ENCODE data around the gene PICK1.

Gene PICK1

DNA sequence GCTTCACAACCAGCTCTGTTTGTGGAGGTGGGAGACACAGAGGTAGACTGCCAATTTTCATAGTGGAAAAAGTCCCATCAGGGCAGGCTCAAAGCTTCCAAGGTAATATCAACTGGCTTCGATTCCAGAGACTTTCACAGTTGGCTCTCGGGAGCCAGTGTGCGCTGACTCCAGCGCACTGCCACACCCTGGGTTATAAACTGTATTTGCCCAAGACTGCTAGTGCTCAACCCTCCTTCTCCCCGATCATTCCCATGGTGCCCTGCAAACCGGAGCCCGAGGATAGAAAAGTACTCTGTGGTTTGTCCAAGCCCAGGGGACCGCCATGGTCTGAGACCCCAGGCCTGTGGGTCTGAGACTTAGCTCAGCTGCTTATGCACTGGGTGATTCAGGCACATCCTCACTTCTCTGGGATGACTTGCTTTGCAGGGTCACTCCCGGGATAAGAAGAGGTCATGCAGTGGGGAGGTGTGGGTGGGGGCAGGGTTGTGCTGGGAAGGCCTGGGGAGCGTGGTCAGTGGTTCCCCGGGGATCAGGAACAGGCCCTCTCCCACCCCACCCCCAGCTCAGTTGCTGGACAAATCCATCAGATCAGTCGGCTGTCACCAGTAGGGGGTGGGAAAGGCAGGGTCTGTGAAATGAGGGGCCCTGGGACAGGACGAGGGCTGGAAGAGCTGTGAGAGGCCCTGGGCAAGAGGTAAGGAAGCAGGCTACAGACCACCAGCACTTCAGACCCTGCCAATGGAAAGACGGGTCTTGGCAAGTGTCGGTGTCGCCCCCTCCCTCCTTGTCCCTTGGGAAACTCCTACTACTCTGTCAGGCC, 26.7 kb upstream of the PICK1 start:
- no peak for DNase-seq (ENCODE audit: low read depth, low spot score)
- ChIA-PET CTCF (interaction anchor here (1.4 kb wide), 1 partner anchor 22 kb away, joined by 4 read pairs; no protein-coding TSS in a partner anchor), POLR2A (no interaction called here)
- TF ChIP-seq, protein P1, sequence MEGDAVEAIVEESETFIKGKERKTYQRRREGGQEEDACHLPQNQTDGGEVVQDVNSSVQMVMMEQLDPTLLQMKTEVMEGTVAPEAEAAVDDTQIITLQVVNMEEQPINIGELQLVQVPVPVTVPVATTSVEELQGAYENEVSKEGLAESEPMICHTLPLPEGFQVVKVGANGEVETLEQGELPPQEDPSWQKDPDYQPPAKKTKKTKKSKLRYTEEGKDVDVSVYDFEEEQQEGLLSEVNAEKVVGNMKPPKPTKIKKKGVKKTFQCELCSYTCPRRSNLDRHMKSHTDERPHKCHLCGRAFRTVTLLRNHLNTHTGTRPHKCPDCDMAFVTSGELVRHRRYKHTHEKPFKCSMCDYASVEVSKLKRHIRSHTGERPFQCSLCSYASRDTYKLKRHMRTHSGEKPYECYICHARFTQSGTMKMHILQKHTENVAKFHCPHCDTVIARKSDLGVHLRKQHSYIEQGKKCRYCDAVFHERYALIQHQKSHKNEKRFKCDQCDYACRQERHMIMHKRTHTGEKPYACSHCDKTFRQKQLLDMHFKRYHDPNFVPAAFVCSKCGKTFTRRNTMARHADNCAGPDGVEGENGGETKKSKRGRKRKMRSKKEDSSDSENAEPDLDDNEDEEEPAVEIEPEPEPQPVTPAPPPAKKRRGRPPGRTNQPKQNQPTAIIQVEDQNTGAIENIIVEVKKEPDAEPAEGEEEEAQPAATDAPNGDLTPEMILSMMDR (IDR thresholded peaks at IDR 0.05; ENCODE audit: insufficient read depth, low read length, missing control alignments) = no peak
- no peak overlapping the region for H3K4me3 ChIP-seq (ENCODE audit: low read depth, low read length)

DNA sequence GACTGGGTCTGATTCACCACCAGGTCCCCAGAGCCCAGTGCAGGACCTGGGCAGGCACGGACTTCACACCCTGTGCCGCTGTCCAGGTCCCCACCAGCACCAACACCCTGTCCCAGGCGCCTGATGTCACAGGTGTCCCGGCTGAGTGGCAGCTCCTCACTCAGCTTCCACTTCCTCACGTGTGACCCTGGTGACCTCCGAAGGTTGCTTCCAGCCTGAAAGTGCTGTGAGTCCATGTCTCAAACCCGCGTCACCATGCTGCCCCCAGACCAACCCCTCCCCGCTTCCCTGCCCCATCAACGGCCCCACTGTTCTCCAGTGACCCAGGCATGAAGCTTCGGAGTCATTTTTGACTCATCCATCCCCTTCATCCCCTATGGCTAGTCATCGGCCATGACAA, 25.7 kb upstream of the PICK1 start:
- TF ChIP-seq, protein P1 (IDR thresholded peaks at IDR 0.05; ENCODE audit: insufficient read depth, low read length, missing control alignments) = no peak
- CTCF ChIA-PET = interaction anchor here (1.6 to 1.7 kb wide), 2 partner anchors 12 to 21 kb away, joined by 3 to 7 read pairs; no protein-coding TSS in a partner anchor
- no peak for DNase-seq (ENCODE audit: low read depth, low spot score)
- POLR2A ChIA-PET = no interaction called here
- no peak overlapping the region for H3K4me3 ChIP-seq (ENCODE audit: low read depth, low read length)

DNA sequence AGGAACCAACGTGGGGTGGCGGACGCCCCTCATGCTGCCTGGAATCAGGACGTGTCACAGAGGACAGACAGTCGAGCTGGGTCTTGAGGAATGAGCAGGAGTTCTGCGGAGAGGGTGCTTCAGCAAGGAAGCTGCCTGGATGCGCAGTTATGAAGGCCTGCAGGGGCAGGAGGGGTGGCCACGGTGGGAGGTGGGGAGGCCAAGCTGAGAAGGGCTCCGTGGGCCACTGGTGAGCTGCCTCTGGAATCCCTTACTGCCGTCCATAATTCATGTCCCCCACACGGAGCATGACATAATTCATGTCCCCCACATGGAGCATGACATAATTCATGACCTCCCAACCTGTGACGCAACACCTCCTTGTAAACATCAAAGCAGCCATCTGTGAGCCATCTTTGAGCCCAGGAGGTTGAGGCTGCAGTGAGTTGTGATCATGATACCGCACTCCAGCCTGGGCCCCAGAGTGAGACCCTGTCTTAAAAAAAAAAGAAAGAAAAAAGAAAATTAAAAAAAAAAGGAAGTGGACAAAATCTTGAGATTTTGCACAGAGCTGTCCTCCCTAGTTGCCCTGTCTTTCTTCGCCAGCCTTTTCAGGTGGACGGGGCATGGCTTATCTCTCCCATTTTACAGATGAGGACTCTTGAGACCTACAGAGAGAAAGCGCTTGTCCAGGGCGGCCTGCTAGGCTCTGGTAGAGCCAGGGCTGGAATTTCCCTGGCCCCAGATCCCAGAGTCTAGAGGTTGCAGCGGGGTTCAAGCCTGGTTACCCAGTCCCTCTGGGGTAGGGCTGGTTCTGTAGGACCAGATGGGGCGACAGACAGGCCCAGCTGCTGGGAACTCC, 24.3 kb upstream of the PICK1 start:
- no peak for DNase-seq (ENCODE audit: low read depth, low spot score)
- CTCF ChIA-PET = interaction anchor here (1.4 to 1.7 kb wide), 3 partner anchors 10 to 19 kb away, joined by 3 to 7 read pairs (median 3); no protein-coding TSS in a partner anchor

DNA sequence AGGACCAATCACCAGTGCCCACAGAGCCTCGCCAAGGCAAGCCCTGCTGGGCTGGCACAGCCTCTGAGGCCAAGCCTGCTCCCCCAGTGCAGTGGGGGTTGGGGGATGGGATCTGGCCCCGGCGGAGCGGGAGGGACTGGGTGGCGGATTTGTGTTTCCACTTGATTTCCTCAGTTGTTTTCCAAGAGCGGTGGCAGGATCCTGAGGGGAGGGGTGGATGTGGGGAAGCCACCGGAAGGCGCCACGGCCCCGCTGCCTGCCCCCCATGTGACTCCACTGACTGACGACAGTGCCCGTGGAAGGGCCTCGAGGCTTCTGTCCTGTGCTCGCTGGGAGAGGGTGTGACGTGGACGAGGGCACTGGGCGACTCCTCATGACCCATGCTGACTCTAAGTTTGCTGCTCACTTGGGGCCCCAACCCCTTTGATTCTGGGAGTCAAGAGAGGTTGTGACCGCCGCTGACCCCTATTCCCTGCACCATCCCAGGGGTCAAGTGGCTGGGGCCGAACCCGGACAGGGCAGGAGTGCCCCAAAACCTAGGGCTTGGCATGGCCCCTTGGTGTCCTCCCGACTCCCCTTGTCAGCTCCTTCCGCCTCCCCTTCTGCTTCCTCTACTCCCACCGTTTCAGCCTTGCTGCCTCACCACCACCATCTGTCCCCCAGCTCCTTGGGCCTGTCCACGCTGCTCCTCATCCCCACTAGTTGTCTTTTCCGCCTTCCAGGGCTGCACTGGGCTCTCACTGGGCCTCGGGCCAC, 23.5 kb upstream of the PICK1 start:
- ChIA-PET CTCF (interaction anchor here (0.7 to 4.8 kb wide), 5 partner anchors 9 to 648 kb away, joined by 3 to 39 read pairs (median 4); partner anchors contain the start of gene TOMM22), POLR2A (no interaction called here)
- H3K4me3 ChIP-seq (ENCODE audit: low read depth, low read length) = no peak overlapping the region
- TF ChIP-seq, protein P1 (IDR thresholded peaks at IDR 0.05; ENCODE audit: insufficient read depth, low read length, missing control alignments) = no peak
- DNase-seq (ENCODE audit: low read depth, low spot score) = no peak

More for the DNA sequence above, 24.3 kb upstream of the PICK1 start:
- POLR2A ChIA-PET = no interaction called here
- H3K4me3 ChIP-seq (ENCODE audit: low read depth, low read length) = no peak overlapping the region
- TF ChIP-seq, protein P1 (IDR thresholded peaks at IDR 0.05; ENCODE audit: insufficient read depth, low read length, missing control alignments) = no peak

DNA sequence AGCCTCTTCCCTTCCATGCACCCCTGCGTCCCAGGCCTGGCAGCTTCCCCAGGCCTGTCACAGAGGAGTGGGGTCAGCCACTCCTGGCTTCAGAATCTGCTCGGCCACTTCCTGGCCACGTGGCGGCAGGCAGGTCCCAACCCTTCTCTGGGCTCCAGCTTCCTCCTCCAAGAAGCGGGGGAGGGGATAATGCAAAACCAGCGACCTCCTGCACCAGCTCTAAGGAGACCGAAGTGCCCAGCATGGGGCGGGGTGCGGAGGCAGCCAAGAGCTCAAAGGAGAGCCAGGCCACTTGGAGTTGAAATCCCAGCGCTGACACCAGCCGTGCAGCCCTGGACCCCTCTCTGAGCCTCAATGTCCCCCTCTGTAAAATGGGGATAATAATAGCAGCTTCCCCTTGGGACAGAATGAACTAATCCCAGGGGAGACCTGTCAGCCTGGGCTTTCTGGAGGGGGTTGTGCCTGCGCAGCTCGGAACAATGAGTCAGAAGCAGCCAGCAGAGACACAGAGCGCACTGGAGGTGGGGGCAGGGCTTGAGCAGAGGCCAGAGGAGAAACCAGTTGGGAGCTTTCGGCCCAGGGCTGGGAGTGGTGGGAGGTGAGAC, 22.8 kb upstream of the PICK1 start:
- no peak for DNase-seq (ENCODE audit: low read depth, low spot score)
- no peak overlapping the region for H3K4me3 ChIP-seq (ENCODE audit: low read depth, low read length)
- TF ChIP-seq, protein P1 (IDR thresholded peaks at IDR 0.05; ENCODE audit: insufficient read depth, low read length, missing control alignments) = no peak
- CTCF ChIA-PET = interaction anchor here (0.7 to 4.8 kb wide), 4 partner anchors 9 to 647 kb away, joined by 4 to 39 read pairs (median 6); partner anchors contain the start of gene TOMM22
- POLR2A ChIA-PET = no interaction called here
